HCT116 (cell line): ENCODE data around the gene APOLD1. TPM values are rescaled to one million over a fixed set of nuclear protein-coding genes. Genes with fewer than 3 reads are reported as not detected.

ENCODE experiments used
- ATAC-seq: fragments of 200-7000 bp; cut with Tn5 transposase; 2 replicates; pipeline ENCODE4 v1.9.1; 2020; ENCODE audit warnings: mild to moderate bottlenecking, moderate library complexity
- BruUV-seq: library from RNA; stranded (reverse); fragments of 400-500 nt; replicated peaks from 2 replicates; lab custom pipeline; 2021; lab: Mats Ljungman, UMichigan
- CTCF ChIA-PET: fragments of 300-600 bp; sonication (Branson Sonifier 250); formaldehyde crosslinking; loops from one replicate; lab custom pipeline; 2021; ENCODE audit warnings: antibody characterized with exemption; lab: Charles Lee
- POLR2A ChIA-PET: fragments of 300-600, 350-600 bp; sonication (Branson Sonifier 250); formaldehyde crosslinking; loops from one replicate; lab custom pipeline; 2021; ENCODE audit warnings: antibody characterized with exemption; lab: Charles Lee
- RAD21 ChIA-PET, 2 experiments: fragments of 300-600 bp; sonication (Branson Sonifier 250); formaldehyde crosslinking; loops; one replicate each; lab custom pipeline; 2023; ENCODE audit warnings: low total read pairs in 2 of 2; ENCODE audit not compliant: uncharacterized antibody in 2 of 2, unreplicated experiment in 2 of 2, low non-redundant PET in 1 of 2; lab: Charles Lee
- DNase-seq: peaks from one replicate; pipeline ENCODE4 v3.0.0-alpha.2; 2010; ENCODE audit warnings: low read depth, low spot score
- H2AFZ ChIP-seq: fragments of 200-600 bp; shearing (Covaris generic), sonication (generic); 2 replicates; pipeline ENCODE4 v1.6.1; 2017; ENCODE audit warnings: low read depth, mixed run types, mixed read lengths, antibody characterized with exemption, low read length; ENCODE audit not compliant: poor library complexity, severe bottlenecking
- H3K27ac ChIP-seq: 2 replicates; pipeline ENCODE4 v1.5.1; 2012; ENCODE audit warnings: low read depth, low read length
- H3K27me3 ChIP-seq: fragments of 200-600 bp; sonication (generic); 2 replicates; pipeline ENCODE4 v1.6.1; 2016; ENCODE audit warnings: mixed run types, low read length, mixed read lengths; ENCODE audit not compliant: insufficient read depth
- H3K36me3 ChIP-seq, 2 experiments: fragments of 200-500 bp in 1 of 2; fragments of 200-600 bp in 1 of 2; sonication (Bioruptor generic) in 1 of 2; sonication (generic) in 1 of 2; 2 replicates each; pipeline versions ENCODE4 v1.5.1 to v1.6.1; 2014 to 2016; ENCODE audit warnings: low read length in 2 of 2, inconsistent platforms in 1 of 2, mixed read lengths in 1 of 2, mixed run types in 1 of 2; ENCODE audit not compliant: insufficient read depth in 2 of 2, control insufficient read depth in 1 of 2
- H3K4me1 ChIP-seq, 2 experiments: fragments of 200-600 bp in 1 of 2; sonication (generic) in 1 of 2; 2 replicates each; pipeline versions ENCODE4 v1.5.1 to v1.6.1; 2012 to 2017; ENCODE audit warnings: low read length in 2 of 2, inconsistent platforms in 1 of 2, mild to moderate bottlenecking in 1 of 2, mixed read lengths in 1 of 2, mixed run types in 1 of 2, moderate library complexity in 1 of 2; ENCODE audit not compliant: insufficient read depth in 2 of 2, control insufficient read depth in 1 of 2
- H3K4me2 ChIP-seq: fragments of 200-600 bp; sonication (generic); 2 replicates; pipeline ENCODE4 v1.6.1; 2017; ENCODE audit warnings: mixed run types, low read length, mixed read lengths
- H3K4me3 ChIP-seq, 2 experiments: fragments of 200-600 bp in 1 of 2; sonication (generic) in 1 of 2; replicated peaks in 1 of 2; 2 replicates each; pipeline ENCODE4 v1.5.1; 2011 to 2016; ENCODE audit warnings: low read length in 2 of 2, control low read depth in 1 of 2, low read depth in 1 of 2, mild to moderate bottlenecking in 1 of 2, mixed read lengths in 1 of 2, mixed run types in 1 of 2
- H3K79me2 ChIP-seq: fragments of 200-600 bp; sonication (generic); 2 replicates; pipeline ENCODE4 v1.6.1; 2017; ENCODE audit warnings: mild to moderate bottlenecking, mixed run types, low read length, moderate library complexity, mixed read lengths; ENCODE audit not compliant: insufficient read depth
- H3K9ac ChIP-seq: fragments of 200-600 bp; sonication (generic); 2 replicates; pipeline ENCODE4 v1.6.1; 2016; ENCODE audit warnings: low read length, mixed read lengths
- H3K9me2 ChIP-seq: fragments of 200-600 bp; sonication (generic), shearing (Covaris generic); 2 replicates; pipeline ENCODE4 v1.6.1; 2017; ENCODE audit warnings: mixed run types, mild to moderate bottlenecking, moderate library complexity; ENCODE audit not compliant: insufficient read depth
- H3K9me3 ChIP-seq, 2 experiments: fragments of 200-500 bp in 1 of 2; fragments of 200-600 bp in 1 of 2; sonication (Bioruptor generic) in 1 of 2; sonication (generic) in 1 of 2; 2 replicates each; pipeline ENCODE4 v1.6.1; 2014 to 2017; ENCODE audit warnings: low read length in 2 of 2, mixed read lengths in 2 of 2, inconsistent platforms in 1 of 2, low read depth in 1 of 2, mild to moderate bottlenecking in 1 of 2, mixed run types in 1 of 2, moderate library complexity in 1 of 2; ENCODE audit not compliant: control insufficient read depth in 1 of 2, insufficient read depth in 1 of 2
- H4K20me1 ChIP-seq: fragments of 200-600 bp; sonication (generic), shearing (Covaris generic); 2 replicates; pipeline ENCODE4 v1.6.1; 2017; ENCODE audit warnings: mixed run types, mild to moderate bottlenecking, moderate library complexity; ENCODE audit not compliant: insufficient read depth
- CBX3 ChIP-seq: IDR thresholded peaks from 2 replicates; pipeline ENCODE4 v1.6.1; 2012; ENCODE audit warnings: low read depth
- EGR1 ChIP-seq: IDR thresholded peaks from 2 replicates; pipeline ENCODE4 v1.6.1; 2012; ENCODE audit warnings: low read depth
- JUND ChIP-seq: IDR thresholded peaks from 2 replicates; pipeline ENCODE4 v1.6.1; 2012
- MAX ChIP-seq: IDR thresholded peaks from 2 replicates; pipeline ENCODE4 v1.6.1; 2012
- POLR2AphosphoS5 ChIP-seq: IDR thresholded peaks from 2 replicates; pipeline ENCODE4 v1.6.1; 2011; ENCODE audit warnings: mild to moderate bottlenecking, low read depth, low read length, moderate library complexity
- REST ChIP-seq: IDR thresholded peaks from 2 replicates; pipeline ENCODE4 v1.6.1; 2012; ENCODE audit warnings: low read depth
- SIN3A ChIP-seq: IDR thresholded peaks from 2 replicates; pipeline ENCODE4 v1.6.1; 2012; ENCODE audit warnings: low read depth
- SRF ChIP-seq: IDR thresholded peaks from 2 replicates; pipeline ENCODE4 v1.6.1; 2012; ENCODE audit warnings: low read depth
- TCF7L2 ChIP-seq: IDR thresholded peaks from 2 replicates; pipeline ENCODE4 v1.7.0; 2011; ENCODE audit warnings: borderline replicate concordance, inconsistent platforms; ENCODE audit not compliant: insufficient read depth, insufficient read length; ENCODE audit errors: extremely low read depth
- YY1 ChIP-seq: IDR thresholded peaks from 2 replicates; pipeline ENCODE4 v1.6.1; 2011; ENCODE audit warnings: low read length, low read depth, moderate library complexity, mild to moderate bottlenecking; ENCODE audit not compliant: insufficient replicate concordance; ENCODE audit errors: extremely low read depth
- intact Hi-C: fragments of 100-400 bp; cut with micrococcal nuclease; formaldehyde crosslinking; loops from 2 replicates; pipeline ENCODE4 v1.10.0; 2022
- total RNA-seq: library from RNA; stranded (reverse); gene quantifications from one replicate; pipeline ENCODE4 v1.2.1, GENCODE V29; 2021; ENCODE audit not compliant: unreplicated experiment

APOLD1 gene
- total RNA-seq, 1 experiment from 2014 or later, result 3.9 TPM

- no peaks in the 10 kb centered on the region for H4K20me1 ChIP-seq
- no peak overlapping the region for H3K27ac ChIP-seq
- H3K4me3 ChIP-seq, result no peak overlapping the region
- DNase-seq (no peak), ATAC-seq (no peak)
- H3K36me3 ChIP-seq, result no peaks in the 10 kb centered on the region
- H3K4me2 ChIP-seq, result peak overlapping the region; percentile 20
- H3K9me2 ChIP-seq, result no peaks in the 10 kb centered on the region
- peaks cover 5 to 17% of the 10 kb centered on the region in 2 experiments for H3K4me1 ChIP-seq
- BruUV-seq, result no TSS peak
- no peaks in the 10 kb centered on the region for H3K79me2 ChIP-seq
- RAD21 ChIA-PET, result interaction anchor here in 1 of 2 experiments (0.6 kb wide), 1 partner anchor 62 kb away, joined by 3 read pairs; no protein-coding TSS in a partner anchor
- H3K27me3 ChIP-seq, result no peaks in the 10 kb centered on the region
- POLR2A ChIA-PET, result interaction anchor here (0.6 to 1.3 kb wide), 2 partner anchors 8 to 28 kb away, joined by 3 read pairs; no protein-coding TSS in a partner anchor
- CTCF ChIA-PET, result interaction anchor here (4.4 kb wide), 1 partner anchor 8 kb away, joined by 30 read pairs; no protein-coding TSS in a partner anchor
- intact Hi-C loops, result no loop called here
- H3K9ac ChIP-seq, result no peak overlapping the region
- no peak for TF ChIP-seq REST
- TF ChIP-seq EGR1, result no peak
- no peak for TF ChIP-seq YY1
- TF ChIP-seq SIN3A, result no peak
- TF ChIP-seq JUND, result no peak
- TF ChIP-seq POLR2AphosphoS5, result no peak
- TF ChIP-seq TCF7L2, result no peak
- no peak for TF ChIP-seq MAX
- no peak for TF ChIP-seq SRF
- no peak for TF ChIP-seq CBX3
- no peak overlapping the region for H2AFZ ChIP-seq
- no peaks in the 10 kb centered on the region for H3K9me3 ChIP-seq
These were observed 40.7 kb upstream of the APOLD1 start for GRCh38 chr12:12744546-12745305.
